GM12891 (cell line): ENCODE measurements around the gene APOLD1.

Experiments
- POLR2A ChIP-seq: IDR thresholded peaks from 2 replicates; pipeline ENCODE4 v1.6.1; 2011; ENCODE audit warnings: low read depth, low read length, control low read depth
- POLR2AphosphoS5 ChIP-seq: IDR thresholded peaks from 2 replicates; pipeline ENCODE4 v1.6.1; 2011; ENCODE audit warnings: low read depth, low read length, control low read depth
- POU2F2 ChIP-seq: IDR thresholded peaks from 2 replicates; pipeline ENCODE4 v1.6.1; 2011; ENCODE audit warnings: low read depth, mild to moderate bottlenecking, control low read depth, low read length, moderate library complexity
- SPI1 ChIP-seq: IDR thresholded peaks from 2 replicates; pipeline ENCODE4 v1.6.1; 2011; ENCODE audit warnings: low read depth, low read length, control low read depth
- TAF1 ChIP-seq: IDR thresholded peaks from 2 replicates; pipeline ENCODE4 v1.6.1; 2011; ENCODE audit warnings: low read depth, low read length, control low read depth

- no peak for TF ChIP-seq TAF1
- no peak for TF ChIP-seq POLR2AphosphoS5
- no peak for TF ChIP-seq POLR2A
- no peak for TF ChIP-seq POU2F2
- no peak for TF ChIP-seq SPI1
Observed at GRCh38 chr12:12744546-12745305, 40.7 kb upstream of the APOLD1 start.
